NCI-H1436 treated with DMSO at 0.1 percent for 48 hours (cell line): ENCODE data around the gene POPDC2.

Experiments used
- DNase-seq: peaks from one replicate; lab custom pipeline; 2025; lab: John Stamatoyannopoulos, UW

Gene POPDC2

GRCh38 chr3:119669906-119670570 lies 9.6 kb upstream of the POPDC2 start:
- DNase-seq, result no peak

- no peak for DNase-seq
Measured at GRCh38 chr3:119665954-119666559, 5.7 kb upstream of the POPDC2 start.

GRCh38 chr3:119664850-119665379 lies 4.5 kb upstream of the POPDC2 start:
- no peak for DNase-seq

GRCh38 chr3:119664370-119664769 lies 4.0 kb upstream of the POPDC2 start:
- no peak for DNase-seq

GRCh38 chr3:119663885-119664284 lies 3.5 kb upstream of the POPDC2 start:
- no peak for DNase-seq

GRCh38 chr3:119662604-119663373 lies 2.4 kb upstream of the POPDC2 start:
- DNase-seq, result no peak

GRCh38 chr3:119659606-119660291 lies 640 bp downstream of the POPDC2 start:
- no peak for DNase-seq

- no peak for DNase-seq
Measured at GRCh38 chr3:119658994-119659393, 1.4 kb downstream of the POPDC2 start.

- no peak for DNase-seq
Measured at GRCh38 chr3:119657887-119658702, 2.3 kb downstream of the POPDC2 start.

- DNase-seq, result no peak
Measured at GRCh38 chr3:119653876-119654275, 6.5 kb downstream of the POPDC2 start.

- no peak for DNase-seq
Measured at GRCh38 chr3:119652306-119653033, 7.9 kb downstream of the POPDC2 start.

GRCh38 chr3:119649761-119650160 lies 10.6 kb downstream of the POPDC2 start:
- peak; percentile 48 for DNase-seq

GRCh38 chr3:119647843-119648575 lies 12.4 kb downstream of the POPDC2 start:
- DNase-seq, result no peak

GRCh38 chr3:119647171-119647570 lies 13.2 kb downstream of the POPDC2 start:
- no peak for DNase-seq

- no peak for DNase-seq
Measured at GRCh38 chr3:119645813-119646212, 14.6 kb downstream of the POPDC2 start.

GRCh38 chr3:119644481-119644880 lies 15.9 kb downstream of the POPDC2 start:
- DNase-seq, result no peak

- DNase-seq, result no peak
Measured at GRCh38 chr3:119643528-119643927, 16.9 kb downstream of the POPDC2 start.

- no peak for DNase-seq
Measured at GRCh38 chr3:119642746-119643473, 17.5 kb downstream of the POPDC2 start.

- no peak for DNase-seq
Measured at GRCh38 chr3:119641416-119641815, 19.0 kb downstream of the POPDC2 start.
